K562 (cell line): ENCODE measurements around the gene CLIP1. TPM values are rescaled to one million over a fixed set of nuclear protein-coding genes. Genes with fewer than 3 reads are reported as not detected.
A peak's percentile ranks its signal among the peaks of the same experiment; 100 is the strongest.

Source experiments
- ASH1L ChIP-seq: fragments of 450-650 bp; IDR thresholded peaks from 2 replicates; pipeline ENCODE4 v1.6.1; 2018; ENCODE audit warnings: borderline replicate concordance, mild to moderate bottlenecking, low read depth; ENCODE audit not compliant: partially characterized antibody
- BRD9 ChIP-seq: fragments of 450-650 bp; IDR thresholded peaks from 2 replicates; pipeline ENCODE4 v1.6.1; 2018; ENCODE audit warnings: low read depth; ENCODE audit not compliant: partially characterized antibody
- CREB3L1 ChIP-seq: fragments of 450-650 bp; IDR thresholded peaks from 2 replicates; pipeline ENCODE4 v1.6.1; 2014; ENCODE audit warnings: low read depth, mild to moderate bottlenecking, moderate library complexity, borderline replicate concordance
- ELF4 ChIP-seq: fragments of 450-650 bp; formaldehyde crosslinking; IDR thresholded peaks from 2 replicates; pipeline ENCODE4 v1.4.0; 2022; ENCODE audit warnings: missing genetic modification characterization
- FOXK2 ChIP-seq, 2 experiments: fragments of 450-650 bp; IDR thresholded peaks in 1 of 2; conservative IDR thresholded peaks in 1 of 2; 2 replicates each; pipeline ENCODE4 v1.6.1; 2016; ENCODE audit warnings: low read depth in 2 of 2, mild to moderate bottlenecking in 1 of 2
- HNRNPUL1 ChIP-seq: fragments of 200-400 bp; formaldehyde crosslinking; IDR thresholded peaks from 2 replicates; pipeline ENCODE4 v1.6.1; 2017; ENCODE audit warnings: low read length
- ID3 ChIP-seq, 2 experiments: fragments of 250-450 bp in 1 of 2; fragments of 450-650 bp in 1 of 2; sonication (Bioruptor Pico) in 1 of 2; IDR thresholded peaks; 2 replicates each; pipeline versions ENCODE4 v1.6.1 to v1.8.0; 2016 to 2021; ENCODE audit warnings: mild to moderate bottlenecking in 2 of 2, moderate library complexity in 2 of 2, missing compliant biosample characterization in 1 of 2, missing genetic modification characterization in 1 of 2
- IRF1 ChIP-seq: sonication (generic); formaldehyde crosslinking; IDR thresholded peaks from 2 replicates; pipeline ENCODE4 v1.8.0; 2022; ENCODE audit warnings: missing genetic modification reagents, mild to moderate bottlenecking, borderline replicate concordance
- JUNB ChIP-seq: fragments of 450-650 bp; formaldehyde crosslinking; conservative IDR thresholded peaks from 2 replicates; pipeline ENCODE4 v1.4.0; 2020; ENCODE audit warnings: mild to moderate bottlenecking
- JUND ChIP-seq, 2 experiments: IDR thresholded peaks; 2 replicates in 1 of 2; 3 replicates in 1 of 2; pipeline ENCODE4 v1.6.1; 2011; ENCODE audit warnings: borderline replicate concordance in 2 of 2, low read depth in 2 of 2, low read length in 2 of 2, improper control_type of control experiment in 1 of 2, missing biosample characterization in 1 of 2, missing genetic modification characterization in 1 of 2, missing genetic modification reagents in 1 of 2
- MCM2 ChIP-seq: fragments of 450-650 bp; IDR thresholded peaks from 2 replicates; pipeline ENCODE4 v1.6.1; 2017; ENCODE audit warnings: low read depth, mild to moderate bottlenecking
- MEIS2 ChIP-seq: fragments of 450-650 bp; IDR thresholded peaks from 2 replicates; pipeline ENCODE4 v1.6.1; 2014; ENCODE audit warnings: mild to moderate bottlenecking; ENCODE audit not compliant: partially characterized antibody
- PHF8 ChIP-seq: fragments of 200-600 bp; sonication (generic); IDR thresholded peaks from 2 replicates; pipeline ENCODE4 v1.6.1; 2012; ENCODE audit warnings: mixed run types, mild to moderate bottlenecking, inconsistent platforms, low read length, moderate library complexity, borderline replicate concordance
- PPARD ChIP-seq: fragments of 250-450 bp; sonication (Bioruptor Pico); IDR thresholded peaks from 2 replicates; pipeline ENCODE4 v1.8.0; 2022; ENCODE audit warnings: inconsistent platforms, mild to moderate bottlenecking, moderate library complexity
- SMARCE1 ChIP-seq: fragments of 450-650 bp; IDR thresholded peaks from 2 replicates; pipeline ENCODE4 v1.7.1; 2016; ENCODE audit warnings: mild to moderate bottlenecking
- ZNF592 ChIP-seq: fragments of 450-650 bp; IDR thresholded peaks from 2 replicates; pipeline ENCODE4 v1.6.1; 2017; ENCODE audit warnings: antibody characterized with exemption, mild to moderate bottlenecking
- ZNF639 ChIP-seq, 2 experiments: fragments of 200-800 bp in 1 of 2; sonication (Bioruptor generic) in 1 of 2; sonication (generic) in 1 of 2; formaldehyde crosslinking in 1 of 2; IDR thresholded peaks in 1 of 2; conservative IDR thresholded peaks in 1 of 2; 2 replicates each; pipeline versions ENCODE4 v1.5.0 to v1.6.1; 2016 to 2020; ENCODE audit warnings: missing compliant biosample characterization in 1 of 2, missing genetic modification characterization in 1 of 2, missing genetic modification reagents in 1 of 2
- polyA plus RNA-seq, 8 experiments: library from polyadenylated mRNA; depleted of rRNA in 4 of 8; stranded (reverse) in 5 of 8; unstranded in 3 of 8; fragments of >200 nt; fragmentation: Nextera tagmentation in 2 of 8; fragmentation: Illumina TruSeq in 1 of 8; extraction: Ambion mirVana in 2 of 8; extraction: Trizol in 1 of 8; gene quantifications; 2 replicates each; pipeline versions ENCODE4 v1.2.1 to v1.2.3, GENCODE V29; 2011 to 2014; ENCODE audit warnings: inconsistent platforms in 1 of 8, missing spikeins in 1 of 8
- total RNA-seq, 7 experiments: library from RNA; depleted of rRNA in 6 of 7; stranded (reverse); fragments of >200 nt in 6 of 7; fragmentation: Illumina TruSeq in 2 of 7; extraction: Trizol in 2 of 7; gene quantifications; 2 replicates each; pipeline versions ENCODE4 v1.2.1 to v1.2.3, GENCODE V29; 2011 to 2021; ENCODE audit warnings: low replicate concordance in 1 of 7

Gene CLIP1
- total and polyA plus RNA-seq, 9 of the 15 experiments (the other 6 are each of a cell fraction or from before 2014, with no cell fraction given): 5.8 to 33.9 (median 27.6) TPM

GRCh38 chr12:122368361-122369073 lies 54.0 kb downstream of the CLIP1 start (continued):
- TF ChIP-seq IRF1 (CRISPR knock-in tag) (no peak), SMARCE1 (peak; percentile 66; the same call in 1 of the 2 replicates), CREB3L1 (no peak), JUND (IDR thresholded peaks at IDR 0.05; ENCODE audit: borderline replicate concordance, low read depth, low read length) (peak; percentile 85), JUND (tag; IDR thresholded peaks at IDR 0.05; ENCODE audit: borderline replicate concordance, low read depth, low read length) (peak; percentile 68; the same call in 2 of the 3 replicates), MCM2 (no peak), BRD9 (no peak), FOXK2 (conservative IDR thresholded peaks at IDR 0.05 in 1 of 2, IDR thresholded peaks at IDR 0.05 in 1 of 2; ENCODE audit: low read depth in 2 of 2) (peak; percentile 71 to 74), HNRNPUL1 (no peak), ASH1L (no peak), ELF4 (CRISPR knock-in tag) (no peak), ZNF592 (peak; percentile 88), ID3 (CRISPR knock-in tag; IDR thresholded peaks at IDR 0.05) (no peak), ID3 (tag; IDR thresholded peaks at IDR 0.05) (no peak), ZNF639 (CRISPR knock-in tag; conservative IDR thresholded peaks at IDR 0.05 in 1 of 2, IDR thresholded peaks at IDR 0.05 in 1 of 2) (0 out of 4 replicates have a peak, but pooled peaks of 1 of the 2 experiments have one; percentile 40), PHF8 (no peak), JUNB (CRISPR knock-in tag) (no peak), MEIS2 (no peak), PPARD (no peak)
